Lower leg skin (tissue), 3 donors: ENCODE measurements around the gene TREH.

ENCODE experiments used
- POLR2A ChIP-seq, 2 donors: fragments of 450-650 bp; IDR thresholded peaks; one replicate each; pipeline ENCODE4 v1.6.1; 2016 to 2017; ENCODE audit warnings: antibody characterized with exemption in 2 of 2, mild to moderate bottlenecking in 1 of 2, moderate library complexity in 1 of 2
- TF ChIP-seq, protein P1 (sequence below), 3 donors: fragments of 450-650 bp; IDR thresholded peaks; one replicate each; pipeline ENCODE4 v1.5.1; 2016; ENCODE audit warnings: antibody characterized with exemption in 3 of 3, mild to moderate bottlenecking in 3 of 3, moderate library complexity in 2 of 3

- TF ChIP-seq, protein P1, sequence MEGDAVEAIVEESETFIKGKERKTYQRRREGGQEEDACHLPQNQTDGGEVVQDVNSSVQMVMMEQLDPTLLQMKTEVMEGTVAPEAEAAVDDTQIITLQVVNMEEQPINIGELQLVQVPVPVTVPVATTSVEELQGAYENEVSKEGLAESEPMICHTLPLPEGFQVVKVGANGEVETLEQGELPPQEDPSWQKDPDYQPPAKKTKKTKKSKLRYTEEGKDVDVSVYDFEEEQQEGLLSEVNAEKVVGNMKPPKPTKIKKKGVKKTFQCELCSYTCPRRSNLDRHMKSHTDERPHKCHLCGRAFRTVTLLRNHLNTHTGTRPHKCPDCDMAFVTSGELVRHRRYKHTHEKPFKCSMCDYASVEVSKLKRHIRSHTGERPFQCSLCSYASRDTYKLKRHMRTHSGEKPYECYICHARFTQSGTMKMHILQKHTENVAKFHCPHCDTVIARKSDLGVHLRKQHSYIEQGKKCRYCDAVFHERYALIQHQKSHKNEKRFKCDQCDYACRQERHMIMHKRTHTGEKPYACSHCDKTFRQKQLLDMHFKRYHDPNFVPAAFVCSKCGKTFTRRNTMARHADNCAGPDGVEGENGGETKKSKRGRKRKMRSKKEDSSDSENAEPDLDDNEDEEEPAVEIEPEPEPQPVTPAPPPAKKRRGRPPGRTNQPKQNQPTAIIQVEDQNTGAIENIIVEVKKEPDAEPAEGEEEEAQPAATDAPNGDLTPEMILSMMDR (IDR thresholded peaks at IDR 0.05), result no peak
- no peak for TF ChIP-seq POLR2A (IDR thresholded peaks at IDR 0.05)
Observed at GRCh38 chr11:118618991-118619375, 60.5 kb downstream of the TREH start.
